ENCODE data around the gene RD3L.
"Not testable (repeated sequence)": the region's sequence is repeated elsewhere in the genome, so short reads cannot be mapped to it uniquely, and the experiment has no call there.

The RD3L gene

GRCh38 chr14:103941973-103942736, at the start of gene RD3L:
TSS of gene RD3L (minus strand) at chr14:103942529. CDS start at chr14:103941695, 834 bp downstream.
- no peak for DNase-seq (ENCODE audit: low spot score)

- DNase-seq (ENCODE audit: low spot score): no peak
Observed at GRCh38 chr14:103989964-103990363, 47.6 kb upstream of the RD3L start.

GRCh38 chr14:103989034-103989433, 46.7 kb upstream of the RD3L start:
- DNase-seq (ENCODE audit: low spot score): no peak

- DNase-seq (ENCODE audit: low spot score): no peak
Observed at GRCh38 chr14:103984196-103984595, 41.9 kb upstream of the RD3L start.

- not testable (repeated sequence) for DNase-seq (ENCODE audit: low spot score)
Observed at GRCh38 chr14:103980623-103981238, 38.4 kb upstream of the RD3L start.

- no peak for DNase-seq (ENCODE audit: low spot score)
Observed at GRCh38 chr14:103974575-103974974, 32.2 kb upstream of the RD3L start.

GRCh38 chr14:103973354-103973753, 31.0 kb upstream of the RD3L start:
- DNase-seq (ENCODE audit: low spot score): peak; percentile 11

GRCh38 chr14:103969961-103970360, 27.6 kb upstream of the RD3L start:
- no peak for DNase-seq (ENCODE audit: low spot score)

GRCh38 chr14:103966631-103967030, 24.3 kb upstream of the RD3L start:
- no peak for DNase-seq (ENCODE audit: low spot score)

GRCh38 chr14:103961928-103962578, 19.7 kb upstream of the RD3L start:
- no peak for DNase-seq (ENCODE audit: low spot score)

GRCh38 chr14:103960457-103961055, 18.2 kb upstream of the RD3L start:
- DNase-seq (ENCODE audit: low spot score): no peak

GRCh38 chr14:103949131-103949790, 6.9 kb upstream of the RD3L start:
- DNase-seq (ENCODE audit: low spot score): no peak

- DNase-seq (ENCODE audit: low spot score): no peak
Observed at GRCh38 chr14:103948442-103948841, 6.1 kb upstream of the RD3L start.

- DNase-seq (ENCODE audit: low spot score): no peak
Observed at GRCh38 chr14:103946975-103947374, 4.6 kb upstream of the RD3L start.

- DNase-seq (ENCODE audit: low spot score): no peak
Observed at GRCh38 chr14:103943673-103944072, 1.3 kb upstream of the RD3L start.

- DNase-seq (ENCODE audit: low spot score): no peak
Observed at GRCh38 chr14:103941462-103941861, 867 bp downstream of the RD3L start.

GRCh38 chr14:103935102-103935501, 7.2 kb downstream of the RD3L start:
- no peak for DNase-seq (ENCODE audit: low spot score)

- DNase-seq (ENCODE audit: low spot score): no peak
Observed at GRCh38 chr14:103932791-103933490, 9.4 kb downstream of the RD3L start.

- DNase-seq (ENCODE audit: low spot score): no peak
Observed at GRCh38 chr14:103931422-103931821, 10.9 kb downstream of the RD3L start.

- no peak for DNase-seq (ENCODE audit: low spot score)
Observed at GRCh38 chr14:103930051-103930604, 12.2 kb downstream of the RD3L start.

Measured in AG08396 (cell line).